Activated naive CD4-positive, alpha-beta T cell treated with anti-CD3 and anti-CD28 coated beads for 36 hours (primary cell): ENCODE results near the gene AIF1L. TPM values are rescaled to one million over a fixed set of nuclear protein-coding genes. Genes with fewer than 3 reads are reported as not detected.

Experiments used
- CTCF ChIA-PET: fragments of 350-600 bp; sonication (Branson Sonifier 250); formaldehyde crosslinking; loops from one replicate; lab custom pipeline; 2021; ENCODE audit warnings: antibody characterized with exemption; lab: Charles Lee
- DNase-seq: peaks from one replicate; pipeline ENCODE4 v3.0.0-alpha.2; 2020
- H3K27ac Mint-ChIP-seq: one replicate; pipeline ENCODE4 v1.8.0; 2021; ENCODE audit warnings: mild to moderate bottlenecking, mixed read lengths
- H3K27me3 Mint-ChIP-seq: one replicate; pipeline ENCODE4 v1.8.0; 2021; ENCODE audit warnings: low read depth, mixed read lengths
- H3K36me3 Mint-ChIP-seq: one replicate; pipeline ENCODE4 v1.8.0; 2021; ENCODE audit warnings: low read depth, mixed read lengths
- H3K4me1 Mint-ChIP-seq: one replicate; pipeline ENCODE4 v1.8.0; 2021; ENCODE audit warnings: low read depth, mixed read lengths
- H3K4me3 Mint-ChIP-seq: one replicate; pipeline ENCODE4 v1.8.0; 2021; ENCODE audit warnings: mild to moderate bottlenecking, moderate library complexity, mixed read lengths
- H3K9me3 Mint-ChIP-seq: one replicate; pipeline ENCODE4 v1.8.0; 2021; ENCODE audit warnings: mixed read lengths
- intact Hi-C: fragments of 100-400 bp; cut with micrococcal nuclease; formaldehyde crosslinking; loops from one replicate; pipeline ENCODE4 v1.15.1; 2023
- total RNA-seq, 2 experiments: library from RNA; stranded (reverse); gene quantifications; one replicate each; pipeline ENCODE4 v1.2.3, GENCODE V29; 2021

Gene AIF1L
- total RNA-seq, 2 experiments from 2014 or later, result 1.4 to 1.8 TPM

GRCh38 chr9:131062969-131063368 lies 33.4 kb upstream of the AIF1L start:
- H3K27ac Mint-ChIP-seq, result no peak overlapping the region
- DNase-seq, result no peak
- no peaks in the 10 kb centered on the region for H3K9me3 Mint-ChIP-seq
- CTCF ChIA-PET, result interaction anchor here (0.6 kb wide), 2 partner anchors 23 to 216 kb away, joined by 3 to 7 read pairs; no protein-coding TSS in a partner anchor
- H3K4me3 Mint-ChIP-seq, result no peak overlapping the region
- no peaks in the 10 kb centered on the region for H3K27me3 Mint-ChIP-seq
- H3K36me3 Mint-ChIP-seq, result no peaks in the 10 kb centered on the region
- no peaks in the 10 kb centered on the region for H3K4me1 Mint-ChIP-seq
- intact Hi-C loops, result no loop called here

DNA sequence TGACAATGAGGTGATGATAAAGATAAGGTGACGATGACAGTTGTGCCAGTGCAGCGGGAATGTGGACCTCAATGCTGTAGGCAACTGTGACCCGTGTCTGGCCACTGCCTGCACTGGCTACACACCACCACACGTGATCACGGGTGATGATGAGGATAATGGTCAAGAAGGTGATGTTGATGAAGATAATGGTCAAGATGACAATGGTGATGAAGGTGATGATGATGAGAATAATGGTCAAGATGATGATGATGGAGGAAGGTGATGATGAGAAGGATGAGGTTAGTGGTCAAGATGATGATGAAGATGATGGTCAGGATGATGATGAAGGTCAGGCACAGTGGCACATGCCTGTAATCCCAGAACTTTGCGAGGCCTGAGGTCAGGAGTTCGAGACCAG lies 30.7 kb upstream of the AIF1L start:
- no peaks in the 10 kb centered on the region for H3K9me3 Mint-ChIP-seq
- CTCF ChIA-PET, result no interaction called here
- H3K27ac Mint-ChIP-seq, result no peak overlapping the region
- no peaks in the 10 kb centered on the region for H3K4me1 Mint-ChIP-seq
- no peak for DNase-seq
- H3K4me3 Mint-ChIP-seq, result no peak overlapping the region
- H3K36me3 Mint-ChIP-seq, result no peaks in the 10 kb centered on the region
- no peaks in the 10 kb centered on the region for H3K27me3 Mint-ChIP-seq
- intact Hi-C loops, result no loop called here

DNA sequence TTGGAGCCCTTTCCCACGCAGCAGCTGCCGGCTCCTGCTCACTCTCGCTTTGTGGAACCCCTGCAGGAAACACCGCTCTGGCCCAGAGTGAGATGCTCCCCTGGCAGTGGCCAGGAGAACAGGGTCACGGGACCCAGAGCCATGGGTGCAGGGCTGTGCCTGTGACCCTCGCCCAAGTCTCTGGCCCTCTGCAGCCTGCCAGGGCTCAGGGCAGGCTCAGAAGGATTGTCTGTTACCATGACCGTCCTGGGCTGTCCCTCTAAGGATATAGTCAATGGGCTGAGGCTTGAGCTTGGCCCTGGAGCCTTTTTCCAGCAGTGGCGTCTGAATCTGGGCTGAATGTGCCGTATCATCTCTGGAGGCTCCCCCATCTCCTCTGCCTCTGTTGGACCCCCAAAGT lies 28.7 kb upstream of the AIF1L start:
- CTCF ChIA-PET, result no interaction called here
- Mint-ChIP-seq H3K36me3 (no peaks in the 10 kb centered on the region), H3K4me3 (no peak overlapping the region), H3K9me3 (no peaks in the 10 kb centered on the region), H3K4me1 (no peaks in the 10 kb centered on the region), H3K27me3 (no peaks in the 10 kb centered on the region), H3K27ac (no peak overlapping the region)
- DNase-seq, result no peak
- intact Hi-C loops, result no loop called here

- H3K9me3 Mint-ChIP-seq, result no peaks in the 10 kb centered on the region
- H3K36me3 Mint-ChIP-seq, result no peaks in the 10 kb centered on the region
- H3K27me3 Mint-ChIP-seq, result no peaks in the 10 kb centered on the region
- no peak overlapping the region for H3K4me3 Mint-ChIP-seq
- no peak overlapping the region for H3K27ac Mint-ChIP-seq
- CTCF ChIA-PET, result interaction anchor here (0.7 to 0.8 kb wide), 2 partner anchors 14 to 269 kb away, joined by 3 to 4 read pairs; no protein-coding TSS in a partner anchor
- no peak for DNase-seq
- intact Hi-C loops, result no loop called here
- H3K4me1 Mint-ChIP-seq, result no peaks in the 10 kb centered on the region
These were observed 28.1 kb upstream of the AIF1L start for GRCh38 chr9:131068076-131068816.

DNA sequence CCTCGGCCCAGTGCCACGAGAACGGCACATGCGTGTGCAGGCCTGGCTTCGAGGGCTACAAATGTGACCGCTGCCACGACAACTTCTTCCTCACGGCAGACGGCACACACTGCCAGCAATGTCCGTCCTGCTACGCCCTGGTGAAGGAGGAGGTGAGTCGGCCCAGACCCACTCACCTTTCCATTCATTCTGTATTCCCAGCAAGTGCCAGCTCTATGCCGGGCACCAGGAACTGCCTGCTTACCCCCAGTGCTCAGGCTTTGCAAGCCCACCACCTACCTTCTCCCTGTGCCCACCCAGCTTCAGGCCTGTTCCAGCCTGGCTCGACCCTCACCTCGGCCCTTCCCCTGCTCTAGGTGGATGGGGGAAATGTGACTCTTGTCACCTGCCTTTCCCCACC lies 26.6 kb upstream of the AIF1L start:
- Mint-ChIP-seq H3K4me3 (no peak overlapping the region), H3K9me3 (no peaks in the 10 kb centered on the region), H3K27me3 (no peaks in the 10 kb centered on the region), H3K27ac (no peak overlapping the region), H3K36me3 (no peaks in the 10 kb centered on the region), H3K4me1 (no peaks in the 10 kb centered on the region)
- DNase-seq, result no peak
- intact Hi-C loops, result no loop called here
- CTCF ChIA-PET, result no interaction called here

GRCh38 chr9:131072107-131072870 lies 24.0 kb upstream of the AIF1L start:
- intact Hi-C loops, result no loop called here
- no peaks in the 10 kb centered on the region for H3K27me3 Mint-ChIP-seq
- no peak for DNase-seq
- no peak overlapping the region for H3K4me3 Mint-ChIP-seq
- no peaks in the 10 kb centered on the region for H3K36me3 Mint-ChIP-seq
- no peak overlapping the region for H3K27ac Mint-ChIP-seq
- no peaks in the 10 kb centered on the region for H3K4me1 Mint-ChIP-seq
- CTCF ChIA-PET, result interaction anchor here (1.4 kb wide), 1 partner anchor 15 kb away, joined by 4 read pairs; no protein-coding TSS in a partner anchor
- no peaks in the 10 kb centered on the region for H3K9me3 Mint-ChIP-seq

DNA sequence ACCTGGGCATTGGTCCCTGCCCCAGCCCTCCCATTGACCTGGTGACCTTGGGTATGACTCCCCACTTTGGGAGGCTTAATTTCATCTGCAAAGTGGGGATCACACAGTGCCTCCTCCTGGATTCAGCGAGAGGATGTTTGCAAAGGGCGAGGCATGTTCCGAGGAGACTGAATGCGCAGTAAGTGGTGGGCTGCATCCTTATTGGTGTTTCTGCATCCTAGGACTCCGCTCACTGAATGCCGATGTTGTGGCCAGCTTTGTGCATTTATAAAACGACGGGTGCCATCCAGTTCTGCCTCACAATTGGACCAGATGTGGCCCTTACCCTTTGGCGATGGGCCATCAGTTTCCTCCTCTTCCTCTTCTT lies 23.5 kb upstream of the AIF1L start:
- H3K9me3 Mint-ChIP-seq, result no peaks in the 10 kb centered on the region
- H3K4me1 Mint-ChIP-seq, result no peaks in the 10 kb centered on the region
- H3K27me3 Mint-ChIP-seq, result no peaks in the 10 kb centered on the region
- H3K27ac Mint-ChIP-seq, result no peak overlapping the region
- no peaks in the 10 kb centered on the region for H3K36me3 Mint-ChIP-seq
- intact Hi-C loops, result no loop called here
- H3K4me3 Mint-ChIP-seq, result no peak overlapping the region
- no peak for DNase-seq
- CTCF ChIA-PET, result no interaction called here

- Mint-ChIP-seq H3K36me3 (no peaks in the 10 kb centered on the region), H3K27me3 (no peaks in the 10 kb centered on the region), H3K4me3 (no peak overlapping the region), H3K4me1 (no peaks in the 10 kb centered on the region), H3K27ac (no peak overlapping the region), H3K9me3 (no peaks in the 10 kb centered on the region)
- DNase-seq, result no peak
- intact Hi-C loops, result no loop called here
- CTCF ChIA-PET, result no interaction called here
These were observed 19.8 kb upstream of the AIF1L start for GRCh38 chr9:131076347-131077195.

DNA sequence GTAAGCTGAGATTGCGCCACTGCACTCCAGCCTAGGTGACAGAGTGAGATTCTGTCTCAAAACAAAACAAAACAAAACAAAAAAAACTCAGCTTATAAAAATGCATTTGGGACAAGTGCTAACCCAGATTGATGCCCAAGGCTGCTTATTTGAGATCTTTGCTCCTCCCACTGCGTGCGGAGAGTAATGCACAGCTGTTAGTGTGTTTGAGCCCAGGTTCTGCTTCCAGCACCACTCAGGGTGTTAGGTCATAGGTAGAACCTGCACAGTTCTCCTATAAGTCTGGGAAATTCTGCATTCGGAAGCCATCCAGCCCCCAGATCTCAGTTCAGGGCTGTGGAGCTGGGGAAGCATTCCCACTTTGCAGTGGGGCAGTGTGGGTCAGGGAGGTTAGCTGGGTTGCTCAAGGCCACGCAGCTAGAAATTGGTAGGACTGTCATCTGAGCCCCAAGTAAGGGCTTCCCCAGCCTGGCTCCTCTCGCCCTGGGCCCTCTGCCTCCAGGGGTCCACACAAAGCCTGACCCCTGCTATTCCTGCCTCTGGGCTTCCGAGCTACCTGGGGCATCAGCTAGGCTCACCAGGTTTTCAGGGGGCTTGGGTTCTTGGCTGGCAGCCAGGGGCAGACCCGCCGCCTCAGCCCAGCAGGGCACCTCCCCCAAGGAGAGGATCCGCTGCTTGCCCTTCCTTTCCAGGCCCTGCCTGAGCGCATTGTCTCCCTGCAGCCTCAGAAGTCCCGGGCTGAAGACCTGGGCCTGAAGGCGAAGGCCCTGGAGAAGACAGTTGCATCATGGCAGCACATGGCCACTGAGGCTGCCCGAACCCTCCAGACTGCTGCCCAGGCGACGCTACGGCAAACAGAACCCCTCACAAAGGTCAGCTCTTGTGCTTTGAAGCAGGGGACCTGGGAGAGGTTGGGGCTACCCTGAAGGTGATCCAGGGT lies 17.6 kb upstream of the AIF1L start:
- Mint-ChIP-seq H3K36me3 (no peaks in the 10 kb centered on the region), H3K4me1 (no peaks in the 10 kb centered on the region), H3K9me3 (no peaks in the 10 kb centered on the region), H3K4me3 (no peak overlapping the region), H3K27me3 (no peaks in the 10 kb centered on the region), H3K27ac (no peak overlapping the region)
- no peak for DNase-seq
- CTCF ChIA-PET, result no interaction called here
- intact Hi-C loops, result no loop called here

- Mint-ChIP-seq H3K4me3 (no peak overlapping the region), H3K27ac (no peak overlapping the region), H3K36me3 (no peaks in the 10 kb centered on the region), H3K4me1 (no peaks in the 10 kb centered on the region), H3K27me3 (no peaks in the 10 kb centered on the region), H3K9me3 (no peaks in the 10 kb centered on the region)
- intact Hi-C loops, result no loop called here
- CTCF ChIA-PET, result no interaction called here
- no peak for DNase-seq
These were observed 15.7 kb upstream of the AIF1L start for GRCh38 chr9:131080589-131080988.

GRCh38 chr9:131081868-131082267 lies 14.5 kb upstream of the AIF1L start:
- DNase-seq, result no peak
- intact Hi-C loops, result no loop called here
- no peaks in the 10 kb centered on the region for H3K27me3 Mint-ChIP-seq
- no peak overlapping the region for H3K4me3 Mint-ChIP-seq
- H3K9me3 Mint-ChIP-seq, result no peaks in the 10 kb centered on the region
- H3K27ac Mint-ChIP-seq, result no peak overlapping the region
- CTCF ChIA-PET, result no interaction called here
- H3K36me3 Mint-ChIP-seq, result no peaks in the 10 kb centered on the region
- no peaks in the 10 kb centered on the region for H3K4me1 Mint-ChIP-seq
